Stimulated activated CD4-positive, alpha-beta T cell treated with anti-CD3 and anti-CD28 coated beads, TNF-alpha, amount 100 ng/mL, for 1 hour (primary cell): Measurements from ENCODE around the gene USP2.

Experiments
- DNase-seq, 3 donors: peaks; one replicate each; pipeline ENCODE4 v3.0.0-alpha.2; 2020; ENCODE audit warnings: low read depth in 3 of 3, low spot score in 1 of 3

Gene USP2

GRCh38 chr11:119381181-119381988 lies at the start of gene USP2:
Gene USP2 (minus strand): TSS chr11:119381690. CDS start chr11:119373480, 8,210 bp downstream.
- DNase-seq: peak; percentile 85 to 96 (median 93)

GRCh38 chr11:119427279-119427678 lies 45.8 kb upstream of the USP2 start:
- DNase-seq: no peak

- no peak for DNase-seq
These were observed 44.7 kb upstream of the USP2 start for GRCh38 chr11:119426142-119426541.

- DNase-seq: no peak
These were observed 43.3 kb upstream of the USP2 start for GRCh38 chr11:119424775-119425174.

- no peak for DNase-seq
These were observed 42.8 kb upstream of the USP2 start for GRCh38 chr11:119424276-119424675.

- no peak for DNase-seq
These were observed 42.2 kb upstream of the USP2 start for GRCh38 chr11:119423509-119424254.

- DNase-seq: no peak
These were observed 41.5 kb upstream of the USP2 start, which contains the start of gene THY1 for GRCh38 chr11:119422809-119423508. Gene THY1 (minus strand): TSS chr11:119423172. CDS start chr11:119420905, 2,267 bp downstream.

- DNase-seq: no peak
These were observed 40.7 kb upstream of the USP2 start for GRCh38 chr11:119421941-119422808.

- no peak for DNase-seq
These were observed 39.9 kb upstream of the USP2 start for GRCh38 chr11:119421351-119421750.

GRCh38 chr11:119420631-119421030 lies 39.1 kb upstream of the USP2 start:
- no peak for DNase-seq

GRCh38 chr11:119419834-119420492 lies 38.5 kb upstream of the USP2 start:
- no peak for DNase-seq

- no peak for DNase-seq
These were observed 37.8 kb upstream of the USP2 start for GRCh38 chr11:119419246-119419645.

GRCh38 chr11:119418759-119419158 lies 37.3 kb upstream of the USP2 start:
- no peak for DNase-seq

GRCh38 chr11:119417726-119418540 lies 36.4 kb upstream of the USP2 start:
- no peak for DNase-seq

- DNase-seq: no peak
These were observed 35.4 kb upstream of the USP2 start for GRCh38 chr11:119416606-119417580.

- DNase-seq: no peak
These were observed 34.5 kb upstream of the USP2 start for GRCh38 chr11:119415966-119416365.

- no peak for DNase-seq
These were observed 34.0 kb upstream of the USP2 start for GRCh38 chr11:119415517-119415916.

GRCh38 chr11:119414734-119415133 lies 33.2 kb upstream of the USP2 start:
- DNase-seq: no peak
